HG03520 (cell line): ENCODE data around the gene UPF1.

Experiments used
- ATAC-seq: cut with Tn5 transposase; IDR thresholded peaks from one replicate; pipeline ENCODE4 v1.9.1; 2021; ENCODE audit warnings: mild to moderate bottlenecking, moderate library complexity; ENCODE audit not compliant: unreplicated experiment

UPF1 gene

DNA sequence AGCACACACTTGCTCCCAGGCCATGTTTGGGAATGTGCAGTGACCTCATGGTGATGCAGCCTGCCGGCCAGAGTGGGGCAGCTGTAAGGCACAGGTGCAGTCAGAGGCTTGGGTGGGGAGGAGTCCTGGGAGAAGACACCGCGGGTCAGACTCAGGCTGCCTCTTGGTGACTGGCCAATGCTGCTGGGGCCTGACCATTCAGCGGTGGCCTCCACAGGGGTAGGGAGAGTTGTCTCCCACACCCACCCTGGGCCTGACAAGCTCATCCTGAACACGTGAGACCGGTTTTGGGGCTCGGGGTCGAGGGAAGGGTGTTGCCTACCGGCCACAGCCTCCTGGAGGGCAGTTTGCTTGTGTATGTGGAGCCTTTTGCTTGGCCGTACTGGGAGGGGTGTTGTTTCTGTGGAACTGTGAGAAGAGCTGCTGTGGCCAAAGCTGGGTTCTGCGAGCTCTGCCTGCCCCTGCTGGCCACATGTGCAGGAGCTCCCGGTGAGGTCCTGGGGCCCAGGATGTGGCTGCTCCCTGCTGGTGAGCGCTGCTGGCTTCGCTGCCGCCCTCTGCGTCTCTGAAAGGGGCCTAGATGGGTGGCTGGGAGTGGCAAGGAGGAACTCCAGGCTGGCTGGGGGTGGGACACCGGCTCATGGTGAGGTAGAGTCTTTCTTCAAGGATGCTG is 22.1 kb downstream of the UPF1 start:
- ATAC-seq = no peak

DNA sequence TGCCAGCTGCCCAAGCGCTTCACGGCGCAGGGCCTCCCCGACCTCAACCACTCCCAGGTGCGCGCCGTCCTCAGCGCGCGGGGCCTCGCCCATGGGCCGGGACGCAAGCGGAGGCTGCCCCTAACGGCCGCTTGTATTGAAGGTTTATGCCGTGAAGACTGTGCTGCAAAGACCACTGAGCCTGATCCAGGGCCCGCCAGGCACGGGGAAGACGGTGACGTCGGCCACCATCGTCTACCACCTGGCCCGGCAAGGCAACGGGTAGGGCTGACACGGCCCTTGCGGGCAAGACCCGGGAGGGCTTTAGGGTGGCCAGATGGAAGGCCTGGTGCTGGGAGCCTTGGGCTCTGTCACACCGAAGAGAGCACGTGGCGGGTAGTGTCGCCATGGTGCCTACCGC is 23.2 kb downstream of the UPF1 start:
- ATAC-seq = no peak

DNA sequence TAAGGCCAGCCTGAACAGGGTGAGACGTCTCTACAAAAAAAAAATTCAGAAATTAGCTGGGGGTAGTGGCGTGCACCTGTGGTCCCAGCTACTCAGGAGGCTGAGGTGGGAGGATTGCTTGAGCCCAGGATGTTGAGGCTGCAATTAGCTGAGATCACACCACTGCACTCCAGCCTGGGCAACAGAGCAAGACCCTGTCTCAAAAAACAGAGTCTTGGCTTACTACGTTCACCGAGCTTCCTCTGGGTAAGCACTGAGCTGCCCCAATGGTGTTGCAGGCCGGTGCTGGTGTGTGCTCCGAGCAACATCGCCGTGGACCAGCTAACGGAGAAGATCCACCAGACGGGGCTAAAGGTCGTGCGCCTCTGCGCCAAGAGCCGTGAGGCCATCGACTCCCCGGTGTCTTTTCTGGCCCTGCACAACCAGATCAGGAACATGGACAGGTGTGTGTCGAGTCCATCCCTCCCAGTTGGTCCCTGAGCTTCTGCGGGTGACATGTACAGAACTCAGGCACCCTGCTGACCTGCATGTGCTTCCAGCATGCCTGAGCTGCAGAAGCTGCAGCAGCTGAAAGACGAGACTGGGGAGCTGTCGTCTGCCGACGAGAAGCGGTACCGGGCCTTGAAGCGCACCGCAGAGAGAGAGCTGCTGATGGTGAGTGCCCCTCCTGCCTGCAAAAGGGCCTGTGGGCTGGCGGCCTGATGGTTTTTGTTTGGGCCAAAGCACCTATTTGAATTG is 24.1 kb downstream of the UPF1 start:
- ATAC-seq = no peak

DNA sequence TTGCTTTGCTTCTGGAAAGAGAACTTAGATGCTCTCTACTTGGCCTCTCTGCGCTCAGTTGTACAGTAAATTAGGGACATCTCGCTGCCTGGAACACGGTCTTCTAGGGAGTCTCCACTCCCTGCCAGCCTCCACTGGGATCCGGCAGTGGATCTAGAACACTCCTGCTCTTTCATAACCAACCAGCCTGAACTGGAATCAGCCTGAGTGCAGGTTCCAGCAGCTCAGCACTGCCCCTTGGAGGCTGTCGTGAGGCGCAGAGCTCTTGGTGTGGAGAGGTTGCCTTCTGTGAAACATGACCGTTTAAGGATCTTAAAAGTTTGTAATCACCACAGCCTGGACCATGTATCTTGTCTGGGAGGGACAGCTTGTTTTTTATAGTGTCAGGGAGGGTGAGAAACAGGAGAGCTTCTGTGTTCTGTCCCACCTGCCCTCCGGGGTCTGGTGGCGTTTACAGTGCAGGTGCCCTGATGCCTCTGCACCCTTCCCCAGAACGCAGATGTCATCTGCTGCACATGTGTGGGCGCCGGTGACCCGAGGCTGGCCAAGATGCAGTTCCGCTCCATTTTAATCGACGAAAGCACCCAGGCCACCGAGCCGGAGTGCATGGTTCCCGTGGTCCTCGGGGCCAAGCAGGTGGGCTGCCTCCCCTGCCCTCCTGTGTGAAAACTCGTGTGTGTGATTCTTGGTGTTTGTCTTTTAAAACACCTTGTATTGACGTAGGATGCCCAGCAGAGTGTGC is 24.8 kb downstream of the UPF1 start:
- ATAC-seq = no peak

DNA sequence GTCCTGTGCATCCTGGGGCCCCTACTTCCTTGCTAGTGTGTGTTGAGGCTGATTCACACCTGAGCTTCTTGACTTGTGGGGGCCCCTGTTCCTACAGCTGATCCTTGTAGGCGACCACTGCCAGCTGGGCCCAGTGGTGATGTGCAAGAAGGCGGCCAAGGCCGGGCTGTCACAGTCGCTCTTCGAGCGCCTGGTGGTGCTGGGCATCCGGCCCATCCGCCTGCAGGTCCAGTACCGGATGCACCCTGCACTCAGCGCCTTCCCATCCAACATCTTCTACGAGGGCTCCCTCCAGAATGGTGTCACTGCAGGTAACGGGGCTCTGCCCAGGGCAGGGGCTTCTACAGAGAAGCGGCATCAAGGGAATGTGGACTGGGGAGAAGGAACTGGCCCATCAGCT is 25.5 kb downstream of the UPF1 start:
- no peak for ATAC-seq

DNA sequence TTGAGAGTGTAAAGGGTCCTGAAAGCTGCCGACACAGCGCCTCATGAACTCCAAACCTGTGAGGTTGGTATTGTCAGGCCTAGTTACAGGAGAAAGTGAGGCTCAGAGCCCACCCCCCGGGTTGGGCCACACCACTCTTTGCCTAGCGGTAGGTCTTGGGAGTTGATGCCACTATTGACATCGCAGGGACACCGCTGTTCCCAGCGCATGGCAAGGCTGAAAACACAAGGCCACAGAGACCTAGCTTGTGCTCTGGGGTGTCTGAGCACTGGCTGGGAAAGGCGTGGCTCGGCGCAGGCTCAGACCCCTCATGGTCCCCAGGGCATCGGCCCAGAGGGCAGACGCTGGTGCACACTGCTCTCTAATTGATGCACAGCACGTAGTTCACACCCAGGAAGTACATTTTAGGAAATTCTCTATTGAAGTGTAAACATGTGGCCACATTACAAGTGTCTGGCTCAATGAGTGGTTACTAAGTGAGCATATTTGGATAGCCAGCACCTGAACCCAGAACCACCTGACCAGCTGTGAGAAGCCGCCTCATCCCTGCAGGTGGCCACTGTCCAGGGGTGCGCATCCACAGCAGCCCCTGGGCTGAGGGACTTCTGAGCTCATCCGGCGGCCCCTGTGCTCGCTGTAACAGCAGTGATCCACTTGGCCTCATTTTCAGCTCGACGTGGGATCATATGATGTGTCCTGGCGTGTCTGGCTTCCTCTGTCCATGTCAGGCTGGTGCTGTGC is 27.3 kb downstream of the UPF1 start:
- ATAC-seq = no peak

DNA sequence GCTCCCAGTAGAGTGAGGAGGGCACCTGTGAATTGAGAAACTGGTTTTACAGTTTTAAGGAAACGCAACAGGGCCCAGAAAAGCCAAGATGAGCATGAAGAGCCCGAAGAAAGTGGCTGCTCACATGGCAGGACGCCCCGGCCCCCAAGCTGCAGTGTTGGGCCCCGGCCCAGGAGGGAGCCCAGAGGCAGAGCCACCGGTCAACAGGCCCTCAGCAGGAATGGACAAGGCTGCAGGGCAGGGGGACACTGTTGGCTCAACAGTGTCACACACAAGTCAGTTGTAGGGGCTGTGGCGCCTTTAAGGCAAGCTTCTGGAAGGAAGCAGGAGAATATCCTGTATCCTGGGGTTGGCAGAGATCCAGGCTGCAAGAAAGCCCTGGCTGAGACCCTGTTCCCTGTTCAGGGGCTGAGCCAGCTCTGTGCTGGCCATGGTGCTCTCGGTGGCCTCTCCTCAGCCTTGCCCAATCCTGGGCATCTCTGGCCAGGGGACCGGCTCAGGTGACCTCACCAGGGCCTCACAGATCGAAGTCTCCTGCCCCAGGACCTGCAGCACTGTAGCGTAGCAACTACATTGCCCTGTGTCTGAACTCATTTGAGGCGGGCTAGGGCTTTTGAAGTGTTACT is 28.0 kb downstream of the UPF1 start:
- ATAC-seq = no peak

DNA sequence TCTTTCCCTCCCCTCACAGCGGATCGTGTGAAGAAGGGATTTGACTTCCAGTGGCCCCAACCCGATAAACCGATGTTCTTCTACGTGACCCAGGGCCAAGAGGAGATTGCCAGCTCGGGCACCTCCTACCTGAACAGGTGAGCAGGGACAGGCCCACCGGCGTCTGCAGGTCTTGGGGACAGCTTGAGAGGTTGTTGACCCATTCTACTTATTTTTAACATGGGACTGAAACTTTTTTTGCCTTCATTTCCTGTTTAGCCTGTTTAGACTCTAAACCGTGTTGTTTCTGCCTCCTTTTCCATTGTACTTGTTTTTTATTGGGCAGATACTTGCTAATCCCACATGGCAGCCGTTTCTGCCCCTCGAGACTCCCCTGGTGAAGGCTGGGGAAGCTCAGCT is 28.5 kb downstream of the UPF1 start:
- no peak for ATAC-seq

DNA sequence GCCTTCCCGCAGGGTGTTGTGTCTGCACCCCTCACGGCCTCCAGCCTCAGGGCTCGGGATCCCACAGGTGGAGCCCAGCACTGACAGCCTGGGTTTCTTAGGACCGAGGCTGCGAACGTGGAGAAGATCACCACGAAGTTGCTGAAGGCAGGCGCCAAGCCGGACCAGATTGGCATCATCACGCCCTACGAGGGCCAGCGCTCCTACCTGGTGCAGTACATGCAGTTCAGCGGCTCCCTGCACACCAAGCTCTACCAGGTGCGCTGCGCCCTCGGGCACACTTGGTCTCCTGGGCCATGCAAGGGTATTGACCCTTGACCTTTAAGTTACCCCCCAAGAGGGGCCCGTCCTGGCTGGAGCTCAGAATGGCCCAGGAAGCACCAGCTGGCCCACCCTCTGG is 29.0 kb downstream of the UPF1 start:
- ATAC-seq = no peak

DNA sequence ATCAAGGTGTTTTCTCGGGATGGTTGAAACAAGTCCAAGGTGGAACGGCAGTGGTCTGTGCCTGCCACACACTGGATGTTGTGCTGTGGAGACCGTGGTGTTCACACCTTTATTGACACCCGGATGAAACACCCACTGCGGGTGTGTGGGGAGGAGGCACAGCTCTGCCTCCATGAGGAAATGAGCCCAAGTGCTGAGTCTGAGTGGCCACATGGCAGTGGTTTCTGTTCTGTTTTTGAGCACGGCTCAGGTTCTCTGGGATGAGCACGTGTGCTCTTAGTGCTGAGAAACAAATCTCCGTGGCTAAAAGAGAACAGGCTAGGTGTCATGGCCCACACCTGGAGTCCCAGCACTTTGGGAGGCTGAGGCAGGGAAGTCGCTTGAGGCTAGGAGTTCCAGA is 29.5 kb downstream of the UPF1 start:
- no peak for ATAC-seq

DNA sequence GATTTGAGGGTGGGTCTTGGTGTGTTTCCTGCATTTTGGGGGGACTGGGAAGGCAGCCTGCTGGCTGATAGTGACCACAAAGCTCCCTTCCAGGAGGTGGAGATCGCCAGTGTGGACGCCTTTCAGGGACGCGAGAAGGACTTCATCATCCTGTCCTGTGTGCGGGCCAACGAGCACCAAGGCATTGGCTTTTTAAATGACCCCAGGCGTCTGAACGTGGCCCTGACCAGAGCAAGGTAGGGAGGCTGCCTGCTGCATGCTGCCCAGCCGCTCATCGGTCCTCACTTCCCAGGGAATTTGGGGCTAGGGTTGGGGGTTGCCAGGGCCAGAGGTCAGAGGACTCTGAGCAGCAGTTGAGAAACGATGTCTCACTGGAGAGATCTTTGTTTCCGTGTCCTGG is 30.2 kb downstream of the UPF1 start:
- no peak for ATAC-seq

DNA sequence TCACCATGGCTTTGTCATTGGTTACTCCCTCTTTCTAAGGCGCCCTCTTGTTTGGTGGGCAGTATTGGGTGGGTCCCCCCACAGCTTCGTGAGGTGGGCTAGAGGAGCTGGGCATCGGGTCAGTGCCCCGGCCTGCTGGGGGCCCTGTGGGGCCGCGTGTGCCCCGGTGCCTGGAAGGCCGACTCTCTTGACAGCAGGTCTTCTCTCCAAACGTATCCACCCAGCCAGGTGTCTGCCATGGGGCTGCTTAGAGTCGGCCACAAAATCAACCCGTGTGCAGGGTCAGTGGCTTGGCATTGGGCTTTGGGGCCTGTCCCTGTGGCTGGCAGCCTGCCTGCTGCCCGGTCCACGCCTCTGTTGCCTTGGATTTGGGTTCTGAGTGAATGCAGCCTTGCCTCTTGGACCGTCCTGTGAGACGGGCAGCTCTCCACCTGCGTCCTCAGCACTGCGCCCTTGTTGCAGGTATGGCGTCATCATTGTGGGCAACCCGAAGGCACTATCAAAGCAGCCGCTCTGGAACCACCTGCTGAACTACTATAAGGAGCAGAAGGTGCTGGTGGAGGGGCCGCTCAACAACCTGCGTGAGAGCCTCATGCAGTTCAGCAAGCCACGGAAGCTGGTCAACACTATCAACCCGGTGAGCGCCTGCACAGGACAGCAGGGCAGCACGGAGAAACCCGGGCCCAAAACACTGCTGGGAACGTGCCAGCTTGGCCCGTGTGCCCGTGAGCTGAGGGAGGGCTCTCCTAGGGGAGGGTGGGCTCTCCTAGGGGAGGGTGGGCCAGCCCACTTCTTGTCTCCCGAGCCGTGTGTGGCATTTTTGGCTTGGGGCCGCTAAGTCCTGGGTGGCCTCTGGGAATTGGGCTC is 31.4 kb downstream of the UPF1 start:
- no peak for ATAC-seq

DNA sequence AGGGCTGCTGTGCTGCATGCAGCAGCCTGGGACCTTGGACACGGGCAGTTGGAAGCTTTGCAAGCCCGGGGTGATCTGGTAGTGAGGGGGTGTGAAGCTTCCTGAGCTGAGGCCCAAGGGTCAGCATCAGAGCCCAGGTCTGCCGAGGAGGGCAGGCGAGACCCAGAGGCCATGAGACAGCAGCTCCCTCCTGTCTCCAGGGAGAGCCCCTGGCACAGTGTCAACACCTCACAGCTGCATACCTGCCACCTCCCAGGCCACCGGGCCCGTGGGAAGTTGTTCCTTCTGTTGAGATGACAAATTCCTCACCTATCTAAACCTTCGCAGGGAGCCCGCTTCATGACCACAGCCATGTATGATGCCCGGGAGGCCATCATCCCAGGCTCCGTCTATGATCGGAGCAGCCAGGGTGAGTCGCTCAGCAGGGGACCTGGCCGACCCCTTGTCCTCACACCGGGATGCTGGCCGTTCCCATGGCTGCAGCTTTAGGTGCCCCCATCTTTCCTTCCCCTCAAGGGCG is 32.1 kb downstream of the UPF1 start:
- ATAC-seq = no peak

DNA sequence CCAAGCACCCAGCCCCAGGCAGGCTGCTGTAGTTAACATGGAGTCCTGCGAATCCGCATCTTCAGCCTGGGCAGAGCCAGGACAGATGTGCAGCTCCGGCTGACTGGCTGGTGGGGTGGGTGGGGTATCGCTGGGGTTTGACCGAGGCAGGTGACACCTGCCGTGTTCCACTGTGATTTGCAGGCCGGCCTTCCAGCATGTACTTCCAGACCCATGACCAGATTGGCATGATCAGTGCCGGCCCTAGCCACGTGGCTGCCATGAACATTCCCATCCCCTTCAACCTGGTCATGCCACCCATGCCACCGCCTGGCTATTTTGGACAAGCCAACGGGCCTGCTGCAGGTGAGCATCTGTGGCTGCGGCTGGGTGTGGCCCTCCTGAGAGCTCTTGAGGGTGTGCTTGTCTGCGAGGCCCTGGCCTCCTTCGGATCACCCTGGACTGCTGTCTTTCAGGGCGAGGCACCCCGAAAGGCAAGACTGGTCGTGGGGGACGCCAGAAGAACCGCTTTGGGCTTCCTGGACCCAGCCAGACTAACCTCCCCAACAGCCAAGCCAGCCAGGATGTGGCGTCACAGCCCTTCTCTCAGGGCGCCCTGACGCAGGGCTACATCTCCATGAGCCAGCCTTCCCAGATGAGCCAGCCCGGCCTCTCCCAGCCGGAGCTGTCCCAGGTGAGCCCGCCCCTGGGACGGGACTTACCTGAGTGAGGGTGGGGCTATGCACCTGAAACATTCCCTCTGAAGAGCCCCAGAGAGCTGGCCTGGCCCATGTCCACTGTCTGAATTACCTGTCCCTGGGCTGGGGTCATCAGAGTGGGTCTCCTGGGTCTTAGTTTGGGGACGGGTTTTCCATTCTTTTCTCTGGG is 33.6 kb downstream of the UPF1 start:
- no peak for ATAC-seq

DNA sequence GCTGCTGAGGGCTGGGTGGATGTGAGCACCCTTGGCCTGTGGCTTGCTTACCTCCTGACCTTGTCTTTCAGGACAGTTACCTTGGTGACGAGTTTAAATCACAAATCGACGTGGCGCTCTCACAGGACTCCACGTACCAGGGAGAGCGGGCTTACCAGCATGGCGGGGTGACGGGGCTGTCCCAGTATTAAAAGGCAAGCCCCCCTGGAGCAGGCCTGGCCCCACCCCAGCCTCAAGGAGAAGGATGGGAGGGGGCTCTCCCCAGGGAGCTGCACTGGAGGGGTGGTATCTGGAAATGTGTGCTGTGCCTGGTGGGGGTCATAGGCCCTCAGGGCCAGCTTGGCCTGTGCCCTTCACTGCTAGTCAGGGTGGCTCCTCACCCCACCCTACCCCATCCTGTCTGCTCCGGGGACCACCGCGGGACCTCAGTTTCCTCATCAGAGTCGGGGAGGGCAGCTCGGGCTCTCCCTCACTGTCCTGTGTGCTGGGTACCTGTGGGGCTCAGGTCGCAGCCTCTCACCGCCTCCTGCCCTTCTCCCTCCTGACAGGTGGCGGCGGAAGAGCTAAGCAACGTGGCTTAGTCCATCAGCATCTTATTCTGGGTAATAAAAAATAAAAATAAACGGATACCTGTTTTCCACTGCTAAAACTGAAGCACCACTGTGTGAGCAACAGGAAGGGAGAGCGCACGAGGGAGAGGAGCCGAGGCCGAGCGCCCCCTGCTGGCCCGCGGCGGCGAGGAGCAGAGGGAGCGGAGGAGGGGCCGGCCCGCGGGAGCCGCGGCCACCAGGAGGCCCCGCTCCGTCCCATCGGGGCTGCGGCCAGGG is 34.4 kb downstream of the UPF1 start:
- no peak for ATAC-seq

DNA sequence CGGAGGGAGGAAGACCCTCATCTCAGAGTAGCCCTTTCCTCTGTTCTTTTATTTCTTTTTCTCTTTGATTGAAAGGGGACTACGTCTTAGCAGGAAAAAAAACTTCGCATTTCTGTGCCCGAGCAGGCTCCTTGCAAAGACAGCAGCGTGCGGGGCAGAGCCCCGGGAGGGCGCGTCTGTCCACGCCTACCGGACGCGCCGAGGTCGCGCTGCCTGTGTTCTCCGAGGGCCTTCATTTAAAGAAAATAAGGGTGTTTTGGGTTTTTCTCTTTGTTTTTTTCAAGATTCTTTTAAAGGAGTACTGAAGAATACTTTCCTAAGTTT is 35.0 kb downstream of the UPF1 start:
- no peak for ATAC-seq

DNA sequence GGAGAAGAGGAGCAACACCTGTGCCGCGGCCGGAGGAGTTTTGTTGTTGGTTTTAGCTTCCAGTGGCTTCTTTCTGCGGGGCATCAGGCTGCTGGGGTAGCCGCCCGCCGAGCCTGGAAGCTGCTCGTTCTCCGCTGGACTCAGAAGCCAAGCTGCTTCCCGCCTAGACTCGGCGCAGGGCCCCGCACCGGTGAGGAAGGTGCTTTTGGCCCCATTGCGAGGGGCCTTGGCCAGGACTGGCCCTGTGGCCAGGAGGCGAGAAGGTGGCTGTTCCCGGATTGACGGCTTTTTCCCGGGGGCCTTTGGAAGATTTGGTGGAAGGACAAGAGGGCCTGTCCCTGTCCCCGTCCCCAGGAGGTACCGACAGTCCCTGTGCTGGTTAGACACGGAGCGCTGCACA is 35.4 kb downstream of the UPF1 start:
- no peak for ATAC-seq

DNA sequence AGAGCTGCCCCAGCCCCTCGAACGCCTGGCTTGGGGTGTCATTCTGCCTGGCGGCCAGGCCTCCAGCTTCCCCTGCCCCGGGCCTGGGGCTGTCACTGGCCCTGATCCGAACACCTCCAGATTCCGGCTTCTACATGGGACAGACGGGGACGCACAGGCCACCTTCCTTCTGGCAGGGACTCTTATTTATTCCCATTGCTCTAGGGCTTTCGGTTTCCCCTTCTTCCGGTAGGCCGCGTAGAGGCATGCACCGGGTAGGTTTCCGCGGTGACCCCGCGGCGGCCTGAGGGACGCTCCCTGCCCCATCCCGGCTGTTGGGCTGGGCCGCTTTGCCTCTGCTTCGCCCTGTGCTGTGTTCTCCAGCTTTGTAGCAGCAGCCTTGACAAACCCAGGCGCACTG is 36.0 kb downstream of the UPF1 start:
- ATAC-seq = no peak
